Stimulated activated CD4-positive, alpha-beta T cell treated with anti-CD3 and anti-CD28 coated beads, Interleukin-1b, Interleukin-23, amount 100 ng/mL, for 48 hours (primary cell): ENCODE data around the gene MCOLN3.
"Not testable (repeated sequence)": the region's sequence is repeated elsewhere in the genome, so short reads cannot be mapped to it uniquely, and the experiment has no call there.

Experiments used
- DNase-seq: peaks from one replicate; pipeline ENCODE4 v3.0.0-alpha.2; 2020

Gene MCOLN3

DNA sequence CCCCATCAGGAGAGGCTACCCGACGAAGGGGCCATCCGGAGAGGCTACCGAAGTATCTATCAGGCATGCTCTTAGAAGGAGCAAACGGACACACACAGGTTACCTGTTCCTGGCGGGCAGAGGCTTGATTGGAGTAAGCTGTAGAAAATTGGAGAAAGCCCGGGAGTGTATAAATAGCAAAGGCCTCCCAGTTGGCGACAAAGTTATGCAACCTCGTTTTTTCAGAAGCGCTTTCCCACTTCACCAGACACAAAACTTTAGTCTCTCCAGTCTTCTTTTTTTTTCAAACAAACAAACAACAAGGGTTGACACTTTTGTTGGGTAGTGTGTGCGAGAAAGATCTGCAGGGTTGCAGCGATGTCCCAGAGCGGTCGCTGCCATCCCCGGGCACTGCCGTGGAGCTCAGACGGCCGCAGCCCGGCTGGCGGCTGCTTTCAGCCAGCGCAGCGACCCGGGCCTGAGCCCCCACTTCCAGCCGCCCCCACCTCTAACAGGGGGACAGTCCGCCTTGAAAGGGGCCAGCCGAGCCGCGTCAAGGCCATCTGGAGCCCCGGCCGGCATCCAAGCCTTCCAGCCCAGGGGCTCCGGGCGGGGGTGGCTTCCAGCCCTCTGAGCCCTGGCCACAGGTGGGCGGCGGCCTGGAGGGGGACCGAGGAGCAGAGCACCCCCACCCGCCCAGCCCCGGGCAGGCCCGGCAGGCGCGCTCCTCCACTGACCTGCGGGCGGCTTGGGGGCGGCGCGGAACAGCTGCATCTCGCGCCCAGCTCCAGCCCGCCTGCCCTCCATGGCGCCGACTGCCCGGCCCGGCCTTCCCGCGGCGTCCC is 616 bp downstream of the MCOLN3 start:
- DNase-seq, result no peak

DNA sequence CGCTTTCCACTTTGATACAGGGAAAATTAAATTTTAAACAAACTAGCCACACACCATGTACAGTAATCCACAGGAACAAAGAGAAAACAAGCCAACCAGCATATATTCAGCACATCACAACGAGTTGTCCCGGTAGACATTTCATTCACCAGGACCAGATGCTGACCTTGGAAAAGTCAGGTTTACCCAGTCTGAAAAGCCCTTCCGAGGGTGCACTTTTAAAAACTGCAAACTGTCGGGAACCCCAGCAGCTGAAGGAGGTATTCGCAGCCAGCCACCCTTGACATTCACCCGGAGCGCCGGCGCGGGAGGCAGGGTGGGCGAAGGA is 1.2 kb downstream of the MCOLN3 start:
- no peak for DNase-seq

DNA sequence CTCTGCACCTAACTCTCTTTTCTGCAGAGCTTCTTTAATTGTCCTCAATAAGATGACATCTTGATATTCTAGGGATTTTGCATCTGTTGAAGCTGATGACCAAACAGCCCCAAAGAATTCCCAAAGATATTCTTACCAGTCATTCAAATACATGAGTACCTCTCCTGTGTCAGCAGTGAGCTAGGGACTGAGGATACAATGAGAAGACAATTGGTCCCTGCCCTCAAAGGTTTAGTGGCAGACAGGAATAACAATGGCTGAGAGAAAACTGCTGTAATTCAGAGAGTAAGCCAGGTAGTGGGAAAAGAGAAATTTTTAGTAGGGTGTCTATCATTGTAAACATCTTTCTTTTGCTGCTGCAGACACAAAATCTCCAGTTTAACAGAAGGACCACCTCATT is 5.9 kb downstream of the MCOLN3 start:
- no peak for DNase-seq

DNA sequence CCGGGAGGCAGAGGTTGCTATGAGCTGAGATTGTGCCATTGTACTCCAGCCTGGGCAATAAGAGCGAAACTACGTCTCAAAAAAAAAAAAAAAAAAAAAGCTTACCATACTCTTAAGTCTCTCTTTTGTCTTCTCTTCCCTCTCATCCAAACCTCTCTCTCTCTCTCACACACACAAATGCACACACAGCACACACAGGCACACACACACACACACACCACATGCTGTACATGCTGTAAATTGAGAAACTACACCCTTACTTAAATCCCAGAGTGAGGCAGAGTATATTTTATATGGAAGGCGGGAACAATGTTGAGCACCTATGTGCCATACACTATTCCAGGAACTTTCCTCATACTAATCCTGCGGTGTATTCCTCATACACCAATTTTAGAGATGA is 6.5 kb downstream of the MCOLN3 start:
- no peak for DNase-seq

DNA sequence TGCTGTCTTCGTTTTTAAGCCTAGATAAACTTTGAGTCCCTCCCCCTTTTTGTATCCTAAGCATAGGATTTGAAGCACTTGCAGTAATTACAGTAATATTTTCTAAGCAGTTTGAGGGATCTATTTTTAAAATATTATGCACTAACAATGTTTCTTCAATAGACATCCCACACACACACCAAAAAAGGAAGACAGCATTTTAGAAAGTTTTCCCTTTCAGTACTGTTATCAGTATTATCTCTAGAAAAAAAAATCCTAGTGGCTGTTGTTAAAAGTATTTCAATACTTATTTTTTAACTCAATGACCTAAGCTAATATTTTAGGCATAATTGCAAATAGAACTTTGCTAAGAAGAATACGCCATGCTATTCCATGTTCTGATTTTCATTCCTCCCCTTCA is 15.1 kb downstream of the MCOLN3 start:
- DNase-seq, result no peak

DNA sequence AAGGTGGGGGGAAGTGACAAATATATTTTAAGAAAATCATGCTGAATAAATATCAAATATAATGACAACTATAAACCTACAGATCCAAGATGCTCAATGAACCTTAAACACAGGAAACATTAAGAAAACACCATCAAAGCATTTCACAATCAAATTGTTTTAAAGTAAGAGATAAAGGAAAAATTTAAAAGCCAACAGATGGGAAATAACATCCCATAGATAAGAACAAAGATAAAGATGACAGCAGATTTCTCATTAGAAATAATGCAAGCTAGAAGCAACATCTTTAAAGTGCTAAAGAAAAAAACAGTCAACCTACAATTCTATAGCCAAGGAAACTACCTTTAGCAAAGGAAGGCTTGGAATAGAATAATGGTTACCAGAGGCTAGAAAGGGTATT is 17.8 kb downstream of the MCOLN3 start:
- no peak for DNase-seq

DNA sequence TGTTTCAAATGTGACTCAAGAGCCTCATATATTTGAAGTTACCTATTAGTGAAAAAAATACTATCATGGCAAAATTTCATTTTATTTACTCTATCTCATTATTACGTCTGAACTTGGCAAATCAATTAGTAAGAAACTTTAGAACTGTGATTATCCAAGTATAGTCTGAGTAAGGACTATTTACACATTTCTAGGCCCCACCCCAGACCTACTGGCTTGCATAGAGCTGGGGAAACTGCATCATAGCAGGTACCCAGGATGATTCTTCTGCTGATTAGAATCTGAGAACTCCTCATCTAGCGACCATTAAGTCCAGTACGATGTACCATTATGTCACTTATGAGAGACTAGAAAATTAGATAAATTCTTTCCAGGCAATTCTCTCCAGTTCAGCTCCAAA is 20.1 kb downstream of the MCOLN3 start:
- no peak for DNase-seq

DNA sequence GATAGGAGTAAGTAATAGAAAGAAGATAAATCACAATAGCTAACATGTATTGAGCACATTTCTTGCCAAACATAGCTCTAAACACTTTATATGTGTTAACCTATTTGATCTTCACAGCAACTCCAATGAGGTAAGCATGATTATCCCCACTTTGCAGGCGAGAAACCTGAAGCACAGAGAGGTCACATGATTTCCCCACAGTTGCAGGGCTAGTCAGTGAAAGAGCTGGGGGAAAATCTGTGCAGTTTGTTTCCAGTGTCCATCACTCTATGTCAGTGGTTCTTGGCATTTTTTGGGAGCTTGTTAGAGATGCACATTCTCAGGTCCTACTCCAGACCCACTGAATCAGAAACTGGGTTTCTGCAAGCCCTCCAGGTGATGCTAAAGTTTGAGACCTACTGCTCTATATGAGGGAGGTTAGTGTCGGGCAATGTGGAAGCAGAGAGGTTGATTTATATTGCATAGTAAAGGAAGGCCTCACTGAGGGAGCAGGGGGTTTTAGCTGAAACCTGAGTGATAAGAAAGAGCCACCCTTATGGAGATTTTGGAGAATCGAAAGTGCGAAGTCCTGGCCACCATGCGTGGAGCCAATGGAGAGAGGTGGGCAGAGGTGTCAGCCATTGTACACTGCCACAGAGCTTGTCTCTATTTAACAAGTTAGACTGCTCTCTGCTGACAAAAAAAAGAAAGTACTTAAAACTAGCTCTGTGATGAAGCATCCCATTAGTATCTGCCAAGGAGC is 20.9 kb downstream of the MCOLN3 start:
- no peak for DNase-seq

DNA sequence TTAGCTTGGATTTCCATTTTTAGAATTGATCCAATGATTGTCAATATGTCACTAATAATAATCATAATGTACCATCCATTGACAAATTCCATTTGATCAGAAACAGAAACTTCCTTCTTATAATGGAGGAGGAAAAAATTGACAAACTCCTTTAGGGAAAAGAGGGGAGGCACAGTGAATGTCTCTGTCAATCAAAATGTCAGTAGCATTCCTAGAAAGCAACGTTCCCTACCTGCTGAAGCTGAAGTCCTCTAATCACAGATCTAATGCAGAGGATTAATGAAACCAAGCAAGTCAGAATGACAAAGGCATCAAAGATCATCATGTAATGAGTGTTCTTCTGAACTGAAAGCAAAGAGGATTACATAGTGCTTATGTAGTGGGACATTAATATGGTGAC is 22.4 kb downstream of the MCOLN3 start:
- DNase-seq, result no peak

DNA sequence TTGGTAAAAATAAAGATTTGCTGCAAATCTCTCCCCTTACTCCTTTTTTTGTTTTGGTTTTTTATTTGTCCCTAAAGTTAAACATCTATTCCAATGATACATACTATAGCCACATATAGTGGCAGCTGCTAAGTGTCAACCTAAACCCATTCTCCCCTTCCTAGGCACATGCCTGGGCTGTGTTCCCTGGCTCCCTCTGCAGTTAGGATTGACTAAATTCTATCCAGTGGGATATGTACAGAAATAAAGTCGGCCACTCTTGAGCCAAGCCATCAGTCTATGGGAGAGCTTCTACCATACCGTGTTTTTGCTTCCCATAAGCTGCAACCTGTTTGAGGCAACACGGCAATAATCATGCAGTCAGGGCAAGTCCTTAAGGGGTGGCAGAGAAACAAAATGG is 23.6 kb downstream of the MCOLN3 start:
- no peak for DNase-seq

DNA sequence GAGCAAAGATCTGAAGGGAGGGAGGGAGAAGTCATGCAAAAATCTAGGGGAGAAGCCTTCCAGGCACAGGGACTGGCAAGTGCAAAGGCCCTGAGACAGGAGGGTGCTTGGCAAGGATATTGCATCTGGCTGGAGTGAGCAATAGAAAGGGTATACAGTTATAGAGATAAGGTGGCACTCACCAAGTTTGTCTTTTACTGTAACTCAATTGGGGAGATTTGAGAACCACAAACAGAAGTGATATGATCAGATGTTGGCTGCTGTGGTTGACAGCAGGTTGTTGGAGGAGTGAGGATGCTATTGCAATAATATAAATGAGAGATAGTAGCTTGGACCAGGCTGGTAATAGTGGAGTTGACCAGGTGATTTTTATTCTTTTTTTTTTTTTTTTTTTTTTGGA is 25.6 kb downstream of the MCOLN3 start:
- no peak for DNase-seq

DNA sequence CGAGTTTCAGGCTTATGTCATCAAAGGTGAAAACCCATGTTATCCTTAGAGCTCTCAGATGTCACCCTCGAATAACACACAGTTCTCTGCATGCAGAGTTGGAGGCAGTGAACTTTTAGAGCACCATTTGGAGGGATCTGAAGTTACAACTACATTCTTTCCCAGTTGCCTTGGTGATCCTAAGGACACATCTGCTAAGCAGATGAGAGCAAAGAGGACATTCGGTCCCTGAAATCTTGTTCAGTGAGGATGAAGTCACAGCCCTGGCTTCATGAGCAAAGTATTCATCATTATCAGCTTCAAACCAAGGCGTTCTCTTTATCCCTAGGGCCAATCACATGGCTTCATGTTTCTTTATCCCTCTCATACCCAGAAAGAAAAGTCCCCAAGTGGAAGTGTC is 28.3 kb downstream of the MCOLN3 start:
- no peak for DNase-seq

DNA sequence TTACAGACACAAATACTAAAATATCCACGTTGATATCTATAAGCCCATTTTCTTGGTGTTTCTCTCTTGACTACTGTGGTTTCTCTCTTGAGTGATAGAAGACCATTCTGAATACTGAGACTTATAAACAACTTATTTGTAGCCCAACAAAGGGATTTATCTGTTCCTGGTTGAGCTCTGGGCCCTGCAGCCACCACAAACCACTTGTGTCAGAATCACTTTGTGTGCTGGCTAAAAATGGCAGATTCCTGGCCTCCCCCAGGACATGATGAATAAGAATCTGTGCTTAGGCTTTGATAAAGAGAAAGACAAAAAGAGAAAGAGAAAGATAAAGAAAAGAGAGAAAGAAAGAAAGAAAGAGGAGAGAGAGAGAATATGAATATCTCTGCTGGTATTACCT is 32.5 kb downstream of the MCOLN3 start:
- DNase-seq, result no peak

DNA sequence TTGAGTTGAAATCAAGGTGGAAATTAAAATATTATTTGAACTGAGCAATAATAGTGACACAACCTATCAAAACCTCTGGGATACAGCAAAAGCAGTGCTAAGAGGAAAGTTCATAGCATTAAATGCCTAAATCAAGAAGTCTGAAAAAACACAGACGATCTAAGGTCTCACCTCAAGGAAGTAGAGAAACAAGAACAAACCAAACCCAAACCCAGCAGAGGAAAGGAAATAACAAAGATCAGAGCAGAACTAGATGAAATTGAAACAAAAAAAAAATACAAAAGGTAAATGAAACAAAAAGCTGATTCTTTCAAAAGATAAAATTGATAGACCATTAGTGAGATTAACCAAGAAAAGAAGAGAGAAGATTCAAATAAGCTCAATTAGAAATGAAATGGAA is 42.7 kb downstream of the MCOLN3 start:
- not testable (repeated sequence) for DNase-seq

DNA sequence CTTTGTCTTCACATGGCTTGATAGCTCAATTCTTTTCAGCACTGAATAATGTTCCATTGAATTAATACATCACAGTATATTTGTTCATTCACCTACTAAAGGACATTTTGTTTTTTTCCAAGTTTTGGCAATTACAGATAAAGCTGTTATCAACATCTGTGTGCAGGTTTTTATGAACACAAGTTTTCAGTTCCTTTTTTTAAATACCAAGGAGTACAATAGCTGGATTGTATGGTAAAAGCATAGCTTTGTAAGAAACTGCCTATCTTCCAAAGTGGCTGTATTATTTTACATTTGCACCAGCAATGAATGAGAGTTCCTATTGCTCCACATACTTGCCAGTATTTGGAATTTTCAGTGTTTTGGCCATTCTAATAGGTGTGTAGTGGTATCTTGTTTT is 46.6 kb downstream of the MCOLN3 start:
- no peak for DNase-seq

DNA sequence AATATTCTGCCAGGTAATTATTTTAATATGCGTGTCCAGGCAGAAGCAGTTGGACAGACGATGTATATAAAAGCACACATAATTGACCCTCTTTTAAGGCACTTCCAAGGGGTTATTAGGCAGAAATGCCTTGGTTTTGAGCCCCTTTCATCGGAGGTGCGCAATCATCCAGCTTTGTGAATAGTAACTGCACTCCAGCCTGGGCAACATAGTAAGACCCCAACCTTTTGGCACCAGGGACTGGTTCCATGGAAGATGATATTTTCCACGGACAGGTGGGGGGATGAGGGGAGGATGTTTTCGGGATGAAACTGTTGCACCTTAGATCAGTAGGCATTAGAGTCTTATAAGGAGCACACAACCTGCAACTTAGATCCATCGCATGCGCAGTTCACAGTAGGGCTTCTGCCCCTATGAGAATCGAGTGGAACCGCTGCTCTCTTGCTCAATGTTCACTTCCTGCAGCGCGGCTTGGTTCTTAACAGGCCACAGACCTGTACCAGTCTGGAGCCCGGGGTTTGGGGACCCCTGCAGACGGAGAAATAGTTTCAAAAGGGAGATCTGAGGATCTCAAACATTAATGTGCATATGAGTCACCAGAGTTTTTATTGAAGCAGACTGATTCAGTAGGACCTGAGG is 49.5 kb downstream of the MCOLN3 start:
- peak; percentile 65 for DNase-seq

DNA sequence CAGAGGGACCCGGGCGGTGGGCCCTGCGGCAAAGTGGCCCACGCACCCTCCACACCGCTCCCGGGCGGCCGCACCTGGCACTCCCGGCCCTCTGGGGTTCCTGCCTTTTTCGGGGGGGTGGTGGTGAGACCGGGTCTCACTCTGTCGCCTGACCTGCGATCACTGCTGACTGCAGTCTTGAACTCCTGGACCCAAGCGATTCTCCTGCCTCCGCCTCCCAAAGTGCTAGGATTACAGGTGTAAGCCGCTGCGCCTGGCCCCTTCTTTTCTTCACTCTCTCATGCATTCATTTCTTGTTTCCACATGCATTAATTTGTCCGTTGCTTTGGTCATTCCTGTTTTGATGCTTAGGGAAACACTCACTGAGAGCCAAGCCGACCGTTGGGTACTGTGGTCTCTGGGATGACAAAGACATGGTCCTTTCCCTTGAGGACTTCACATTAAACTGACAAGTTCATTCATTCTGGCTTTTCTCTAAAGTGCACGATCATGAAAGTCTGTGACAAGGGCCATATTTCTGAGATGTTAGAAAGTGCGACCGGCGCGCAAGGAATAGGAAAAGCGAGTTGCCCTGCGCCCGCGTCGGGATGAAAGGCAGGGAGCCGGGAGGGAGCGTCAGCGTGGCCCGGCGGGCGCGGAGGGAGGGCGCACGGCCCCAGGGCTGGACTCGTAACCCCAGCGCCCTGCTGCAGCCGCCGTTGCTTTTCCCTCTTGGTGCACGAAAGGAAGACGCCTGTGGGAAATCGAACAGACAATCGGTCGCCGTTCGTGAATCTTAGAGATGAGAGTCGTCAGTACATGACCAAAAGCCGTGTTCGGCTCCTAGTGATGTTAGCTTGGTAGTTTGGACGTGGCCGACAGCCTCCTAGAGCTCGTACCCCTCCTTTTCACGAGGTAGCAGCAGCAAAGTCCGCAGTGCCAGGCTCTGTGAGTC is 50.4 kb downstream of the MCOLN3 start:
- no peak for DNase-seq

DNA sequence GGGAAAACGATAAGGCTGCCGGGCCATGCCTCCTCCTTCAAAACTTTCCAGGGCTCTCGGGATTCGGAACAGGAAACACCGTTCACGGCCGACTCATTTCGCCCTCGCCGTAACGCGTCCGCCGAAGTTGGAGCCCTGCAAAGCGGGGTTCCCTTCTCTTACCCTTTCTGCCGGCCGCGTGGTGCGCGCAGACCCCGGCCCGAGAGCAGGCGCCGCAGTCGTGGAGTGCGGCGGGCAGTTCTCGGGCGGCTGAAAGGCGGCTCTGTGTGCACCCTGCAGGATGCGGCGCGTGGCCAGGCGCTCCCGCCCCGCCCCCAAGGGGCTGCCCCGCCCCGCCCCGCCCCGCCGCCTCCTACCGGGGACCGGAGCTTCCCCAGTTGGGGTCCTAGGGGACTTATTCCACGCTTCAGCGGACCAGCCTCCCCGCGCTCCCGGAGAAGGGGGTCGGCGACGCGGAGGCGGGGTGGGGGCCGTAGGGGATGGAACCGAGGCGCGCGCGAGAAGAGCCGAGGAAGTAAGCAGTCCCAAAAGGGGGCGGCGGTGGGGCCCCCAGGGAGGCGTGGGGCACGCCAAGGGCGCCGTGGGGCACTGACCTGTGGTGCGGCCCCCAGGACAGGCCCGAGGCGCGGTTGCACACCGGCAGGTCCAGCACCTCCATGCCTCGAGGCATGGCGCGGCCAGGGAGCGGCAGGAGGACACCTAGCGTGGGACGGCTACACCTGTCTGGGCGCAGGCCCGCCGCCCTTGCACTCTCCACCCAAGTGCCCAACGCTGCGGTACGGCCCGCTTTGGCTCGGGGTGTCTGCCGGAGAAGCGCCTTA is 51.2 kb downstream of the MCOLN3 start, which contains the start of gene MCOLN2:
MCOLN2 (minus strand) TSS at position 268 of the 821 bp plus-strand sequence; CDS start at position 27, 241 bp downstream.
- DNase-seq, result peak; percentile 43

DNA sequence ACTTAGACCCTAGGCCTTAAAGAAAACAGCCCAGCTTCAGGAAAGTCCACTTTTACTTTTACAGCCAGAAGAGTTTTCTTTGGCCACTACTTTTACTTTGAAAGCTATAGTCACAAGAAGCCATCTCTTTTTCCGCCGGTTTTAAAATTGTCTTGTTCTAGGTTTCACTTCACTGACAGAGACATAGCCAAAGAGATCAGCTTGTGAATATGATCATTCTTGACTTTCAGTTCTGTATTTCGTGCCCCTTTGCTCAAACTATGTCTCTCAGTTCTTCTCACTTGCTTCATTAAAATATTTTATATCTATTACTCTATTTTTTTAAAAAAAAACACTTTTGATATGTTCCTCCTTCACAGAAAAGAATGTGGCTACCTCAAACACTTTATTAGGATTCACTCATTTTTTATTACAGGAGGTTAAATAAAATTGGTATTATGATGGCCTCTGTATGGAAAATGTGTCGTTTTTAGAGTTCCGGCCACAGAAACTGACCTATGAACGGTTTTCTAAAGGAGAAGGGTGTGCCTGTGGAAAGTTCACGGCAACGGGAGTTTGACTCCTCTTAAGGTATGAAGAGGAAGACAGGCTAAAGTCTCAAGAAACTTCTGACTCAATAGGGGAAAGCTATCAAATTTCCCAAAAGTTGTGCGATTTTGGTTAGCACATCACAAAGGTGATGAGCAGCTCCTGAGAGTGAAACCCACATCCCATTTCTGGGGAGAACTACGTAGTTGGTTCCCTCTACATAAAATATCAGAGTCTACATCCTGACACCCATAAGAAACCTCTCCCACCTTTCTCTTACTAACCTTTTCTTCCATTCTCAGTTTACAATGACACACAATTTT is 52.6 kb downstream of the MCOLN3 start:
- peak; percentile 25 for DNase-seq

DNA sequence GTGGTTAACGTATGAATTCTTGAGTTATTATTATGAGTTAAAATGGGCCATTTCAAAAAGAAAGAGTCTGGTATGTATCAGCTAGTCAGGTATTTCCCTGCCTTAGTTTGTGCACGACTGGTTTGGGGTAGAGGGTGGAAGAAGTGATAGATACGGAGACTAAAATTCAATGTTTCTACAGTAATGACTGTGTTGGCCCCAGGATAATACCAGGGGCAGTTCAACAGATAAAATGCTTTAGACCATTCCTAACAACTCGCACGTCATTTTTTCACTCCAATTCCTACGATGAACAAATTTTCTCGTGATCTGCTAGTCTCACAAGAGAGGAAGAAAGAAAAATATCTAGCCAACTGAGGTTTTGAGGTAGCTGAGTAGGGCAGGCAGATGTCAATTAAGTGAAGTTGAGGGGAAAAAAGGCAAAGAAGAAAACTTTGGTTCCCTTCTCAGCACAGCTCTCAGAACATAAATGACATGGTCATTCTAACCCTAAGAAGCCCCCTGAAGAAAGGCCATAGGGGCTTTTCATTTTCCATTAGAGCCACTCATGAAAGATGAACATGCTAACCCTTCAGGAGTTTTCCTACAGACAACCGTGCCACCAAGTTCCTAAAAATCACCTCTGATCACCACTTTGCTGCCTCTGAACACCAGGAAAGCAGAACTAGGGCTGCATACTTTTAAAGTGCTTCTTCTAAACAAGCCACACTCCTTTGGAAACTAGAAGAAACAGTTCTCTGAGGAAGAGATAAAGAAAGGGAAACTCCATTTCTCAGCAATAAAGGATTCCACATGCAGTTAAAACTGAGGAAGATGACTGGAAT is 57.0 kb downstream of the MCOLN3 start:
- no peak for DNase-seq
